Measurements from ENCODE around the gene FAM217A.
"Not testable (repeated sequence)": the region's sequence is repeated elsewhere in the genome, so short reads cannot be mapped to it uniquely, and the experiment has no call there.

FAM217A gene

GRCh38 chr6:4078691-4079471 is at the start of gene FAM217A:
TSS of gene FAM217A (minus strand) at chr6:4079137. CDS start at chr6:4077414, 1,723 bp downstream.
- DNase-seq (ENCODE audit: low spot score): no peak

GRCh38 chr6:4128072-4128471 is 49.1 kb upstream of the FAM217A start:
- no peak for DNase-seq (ENCODE audit: low spot score)

GRCh38 chr6:4125933-4126864 is 47.3 kb upstream of the FAM217A start:
- DNase-seq (ENCODE audit: low spot score): no peak

DNA sequence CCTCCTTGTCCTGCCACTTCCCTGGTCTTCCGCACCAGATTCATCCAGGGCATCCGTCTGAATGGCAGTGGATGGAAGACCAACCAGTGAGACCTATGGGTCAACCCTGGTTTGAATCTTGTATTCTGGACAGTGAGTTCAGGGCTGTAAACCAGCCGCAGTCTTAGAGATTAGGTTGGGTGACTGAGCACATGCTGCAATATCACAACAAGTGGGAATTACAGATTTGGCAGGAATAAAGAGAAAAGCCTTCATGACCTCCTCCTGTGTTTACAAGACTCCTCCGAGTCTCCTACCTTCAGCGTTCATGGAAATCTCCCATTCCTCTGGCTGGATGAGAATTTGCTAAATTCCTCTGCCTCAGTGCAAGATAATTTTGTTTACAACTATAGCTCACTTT is 46.6 kb upstream of the FAM217A start:
- DNase-seq (ENCODE audit: low spot score): no peak

GRCh38 chr6:4124351-4124750 is 45.4 kb upstream of the FAM217A start:
- no peak for DNase-seq (ENCODE audit: low spot score)

- DNase-seq (ENCODE audit: low spot score): no peak
These were observed 36.8 kb upstream of the FAM217A start for GRCh38 chr6:4115741-4116140.

- no peak for DNase-seq (ENCODE audit: low spot score)
These were observed 35.2 kb upstream of the FAM217A start for GRCh38 chr6:4114123-4114522.

GRCh38 chr6:4113649-4114048 is 34.7 kb upstream of the FAM217A start:
- DNase-seq (ENCODE audit: low spot score): no peak

DNA sequence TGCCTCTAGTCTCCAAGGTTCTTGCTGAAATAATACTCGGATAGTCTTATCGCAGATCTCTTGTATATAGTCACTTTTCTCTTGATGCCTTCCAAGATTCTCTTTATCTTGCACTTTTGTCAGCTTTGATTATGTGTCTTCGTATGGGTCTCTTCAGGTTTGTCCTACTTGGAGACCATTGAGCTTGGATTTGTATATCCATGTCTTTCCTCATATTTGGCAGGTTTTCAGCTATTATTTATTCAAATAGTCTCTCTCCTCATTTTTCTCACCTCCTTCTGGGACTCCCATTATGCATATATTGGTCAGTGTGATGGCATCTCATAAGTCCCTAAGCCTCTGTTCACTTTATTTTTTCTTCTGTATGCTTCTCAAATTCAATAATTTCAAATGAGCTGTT is 33.4 kb upstream of the FAM217A start:
- DNase-seq (ENCODE audit: low spot score): no peak

- DNase-seq (ENCODE audit: low spot score): not testable (repeated sequence)
These were observed 30.5 kb upstream of the FAM217A start for GRCh38 chr6:4109363-4109815.

DNA sequence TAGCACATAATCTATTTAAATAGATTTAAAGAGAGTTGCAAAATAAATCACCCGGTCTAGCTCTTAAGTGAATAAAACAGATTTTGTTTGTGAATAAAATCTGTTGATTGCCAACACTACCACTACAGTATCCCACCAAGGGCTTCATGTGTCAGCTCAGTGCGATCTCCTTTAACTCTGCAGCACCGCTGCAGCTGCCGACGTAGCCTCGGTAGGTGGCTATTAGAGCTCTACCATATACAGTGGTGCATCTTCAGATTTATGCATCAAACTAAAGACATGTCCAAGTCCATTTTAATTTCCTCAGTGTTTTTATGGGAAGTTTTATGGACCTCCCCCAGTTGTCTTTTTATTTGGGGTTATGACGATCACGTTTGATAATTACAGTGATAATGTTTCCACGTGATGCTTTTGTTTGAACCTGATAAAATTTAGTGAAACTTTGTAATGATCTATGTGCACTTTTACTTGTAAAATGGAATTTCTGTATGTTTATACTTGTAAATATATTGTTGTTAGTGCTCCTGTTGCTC is 29.7 kb upstream of the FAM217A start:
- DNase-seq (ENCODE audit: low spot score): no peak

DNA sequence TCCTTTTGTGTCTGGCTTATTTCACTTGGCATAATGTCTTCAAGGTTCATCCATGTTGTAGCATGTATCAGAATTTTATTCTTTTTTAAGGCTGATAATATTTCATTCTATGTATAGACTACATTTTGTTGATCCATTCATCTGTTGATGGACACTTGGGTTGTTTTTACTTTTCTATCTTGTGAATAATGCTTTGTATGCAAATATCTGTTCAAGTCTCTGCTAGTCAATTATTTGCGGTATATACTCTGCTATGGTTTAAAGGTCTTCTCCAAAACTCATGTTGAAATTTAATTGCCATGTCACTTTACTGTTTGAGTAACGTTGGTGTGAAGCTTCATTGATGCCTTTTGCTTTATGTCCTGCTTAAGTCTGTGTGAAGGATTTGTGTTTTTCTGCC is 28.9 kb upstream of the FAM217A start:
- DNase-seq (ENCODE audit: low spot score): no peak

DNA sequence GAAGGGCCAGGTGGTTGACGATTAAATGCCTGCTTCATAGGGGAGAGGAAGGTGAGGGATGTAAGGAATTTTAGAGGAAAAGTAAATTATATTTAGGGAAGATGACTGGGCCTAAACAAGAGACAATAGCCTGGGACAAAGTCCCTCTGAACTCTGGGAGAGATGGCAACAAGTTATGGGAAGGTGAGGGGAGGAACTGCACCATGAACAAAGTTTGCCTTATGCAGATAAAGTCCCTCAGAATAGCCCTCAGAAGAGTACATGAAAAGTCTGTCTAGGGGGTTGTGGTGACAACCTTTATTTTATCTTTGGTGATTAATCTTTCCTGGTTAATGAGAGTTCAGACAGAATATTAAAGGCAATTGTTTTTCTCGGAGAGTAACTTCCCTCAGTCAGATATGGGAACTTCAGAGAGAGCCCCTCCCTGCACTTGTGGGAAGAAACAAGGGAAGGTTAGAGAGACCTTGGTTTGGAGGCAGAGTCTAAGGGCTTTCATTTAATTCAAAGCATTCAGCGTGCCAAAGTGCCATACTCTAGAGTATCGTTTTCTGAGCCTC is 27.1 kb upstream of the FAM217A start:
- no peak for DNase-seq (ENCODE audit: low spot score)

- no peak for DNase-seq (ENCODE audit: low spot score)
These were observed 25.0 kb upstream of the FAM217A start for GRCh38 chr6:4103929-4104328.

DNA sequence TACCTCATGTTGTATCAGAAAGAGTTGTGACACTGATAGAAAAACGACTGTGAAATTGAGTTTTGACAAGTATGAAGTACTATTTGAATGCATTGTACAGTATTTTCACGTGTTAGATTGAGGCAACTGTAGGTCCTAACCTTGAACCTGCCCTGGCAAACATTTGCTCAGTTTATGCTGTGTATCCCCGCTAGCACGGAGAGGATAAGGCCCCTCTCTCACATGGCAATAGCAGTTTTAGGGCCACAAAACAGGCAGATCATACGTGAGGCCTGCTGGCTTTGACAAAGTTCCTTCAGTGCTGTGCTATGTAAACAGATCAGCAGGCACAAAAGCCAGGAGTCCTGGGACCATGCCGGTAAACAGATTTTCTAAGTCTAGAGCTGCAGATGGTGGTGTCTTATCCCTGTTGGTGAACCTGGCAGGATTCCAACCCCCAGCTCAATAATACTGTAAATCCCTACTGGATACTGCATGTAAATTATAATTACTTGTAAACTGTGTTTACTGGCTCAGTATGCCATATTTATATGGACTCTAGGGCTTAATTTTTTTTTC is 23.8 kb upstream of the FAM217A start:
- DNase-seq (ENCODE audit: low spot score): no peak

- DNase-seq (ENCODE audit: low spot score): no peak
These were observed 22.4 kb upstream of the FAM217A start for GRCh38 chr6:4101298-4101697.

GRCh38 chr6:4100655-4101054 is 21.7 kb upstream of the FAM217A start:
- no peak for DNase-seq (ENCODE audit: low spot score)

- no peak for DNase-seq (ENCODE audit: low spot score)
These were observed 14.4 kb upstream of the FAM217A start for GRCh38 chr6:4093288-4093687.

GRCh38 chr6:4091941-4092340 is 13.0 kb upstream of the FAM217A start:
- no peak for DNase-seq (ENCODE audit: low spot score)

- not testable (repeated sequence) for DNase-seq (ENCODE audit: low spot score)
These were observed 11.1 kb upstream of the FAM217A start for GRCh38 chr6:4090043-4090442.

DNA sequence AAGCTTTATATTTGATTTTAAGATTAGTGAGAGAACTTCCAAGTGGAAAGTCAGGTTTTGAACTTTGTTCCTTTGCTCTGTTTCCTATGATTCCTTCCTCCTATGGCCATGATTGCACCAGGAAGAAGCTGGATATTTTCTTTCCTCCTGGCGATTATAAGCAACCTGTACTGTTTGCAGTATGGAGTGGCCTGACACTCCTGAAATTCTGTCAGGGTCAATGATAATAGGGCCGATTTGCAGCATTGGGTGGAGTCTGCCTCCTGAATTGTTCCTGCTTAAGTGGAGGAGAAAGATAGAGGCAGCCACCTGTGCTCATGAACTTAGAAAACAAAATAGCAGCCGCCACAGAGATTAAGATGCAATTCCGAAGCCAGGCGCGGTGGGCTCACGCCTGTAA is 9.8 kb upstream of the FAM217A start:
- DNase-seq (ENCODE audit: low spot score): no peak

GRCh38 chr6:4085332-4085700 is 6.4 kb upstream of the FAM217A start:
- DNase-seq (ENCODE audit: low spot score): no peak

Data from CD4-positive, alpha-beta T cell treated with Interleukin-15 for 4 hours (primary cell).